ENCODE data around the gene KRTAP10-1. TPM values are rescaled to one million over a fixed set of nuclear protein-coding genes. Genes with fewer than 3 reads are reported as not detected.

Gene KRTAP10-1
- total RNA-seq, 2 experiments from 2014 or later, result not detected

DNA sequence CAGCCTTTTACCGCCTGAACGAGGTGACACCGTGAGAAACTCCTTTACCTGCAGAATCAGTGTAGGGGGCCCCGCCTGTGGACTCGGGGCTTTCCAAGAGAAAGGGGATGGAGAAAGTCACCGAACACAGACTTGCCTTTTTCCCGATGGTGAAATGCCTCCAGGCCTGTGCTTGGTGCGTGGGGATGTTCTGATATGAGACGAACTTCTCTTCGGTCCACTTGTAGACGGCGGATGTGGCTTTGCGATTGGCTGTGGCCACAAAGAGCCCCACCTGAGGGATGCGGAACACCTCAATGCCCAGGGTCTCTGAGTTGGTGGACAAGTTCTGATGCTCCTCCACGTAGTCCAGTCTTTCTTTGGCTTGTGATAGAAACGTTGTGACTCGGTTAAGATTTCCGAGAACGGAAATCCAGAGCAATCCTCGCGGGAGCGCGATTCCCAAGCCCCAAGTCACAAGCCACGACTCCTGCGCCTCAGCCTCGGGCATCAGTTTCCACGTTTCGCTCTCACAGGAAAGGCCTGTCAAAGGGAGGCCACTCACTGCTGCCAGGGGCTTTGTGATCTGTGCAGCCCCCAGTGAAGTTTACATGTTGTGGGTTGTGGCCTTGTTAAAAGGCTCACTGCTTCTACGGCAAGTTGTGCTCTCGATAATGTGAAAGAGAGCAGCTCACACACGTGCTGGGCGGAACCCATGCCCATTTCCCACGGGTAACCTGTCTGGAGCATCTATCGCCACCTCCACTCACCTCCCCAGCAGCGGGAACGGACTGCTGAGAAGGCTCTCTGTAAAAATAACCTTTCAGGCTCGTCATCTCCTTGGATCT lies 12.6 kb downstream of the KRTAP10-1 start:
- H3K4me1 Mint-ChIP-seq (ENCODE audit: low read depth), result no peaks in the 10 kb centered on the region
- intact Hi-C loops (cut with micrococcal nuclease), result no loop called here
- H3K27ac Mint-ChIP-seq, result no peak overlapping the region
- H3K36me3 Mint-ChIP-seq (ENCODE audit: low read depth), result no peaks in the 10 kb centered on the region
- H3K27me3 Mint-ChIP-seq (ENCODE audit: low read depth), result no peaks in the 10 kb centered on the region
- no peak overlapping the region for H3K4me3 Mint-ChIP-seq
- no peaks in the 10 kb centered on the region for H3K9me3 Mint-ChIP-seq
- DNase-seq, result no peak
- CTCF ChIA-PET, result no interaction called here

DNA sequence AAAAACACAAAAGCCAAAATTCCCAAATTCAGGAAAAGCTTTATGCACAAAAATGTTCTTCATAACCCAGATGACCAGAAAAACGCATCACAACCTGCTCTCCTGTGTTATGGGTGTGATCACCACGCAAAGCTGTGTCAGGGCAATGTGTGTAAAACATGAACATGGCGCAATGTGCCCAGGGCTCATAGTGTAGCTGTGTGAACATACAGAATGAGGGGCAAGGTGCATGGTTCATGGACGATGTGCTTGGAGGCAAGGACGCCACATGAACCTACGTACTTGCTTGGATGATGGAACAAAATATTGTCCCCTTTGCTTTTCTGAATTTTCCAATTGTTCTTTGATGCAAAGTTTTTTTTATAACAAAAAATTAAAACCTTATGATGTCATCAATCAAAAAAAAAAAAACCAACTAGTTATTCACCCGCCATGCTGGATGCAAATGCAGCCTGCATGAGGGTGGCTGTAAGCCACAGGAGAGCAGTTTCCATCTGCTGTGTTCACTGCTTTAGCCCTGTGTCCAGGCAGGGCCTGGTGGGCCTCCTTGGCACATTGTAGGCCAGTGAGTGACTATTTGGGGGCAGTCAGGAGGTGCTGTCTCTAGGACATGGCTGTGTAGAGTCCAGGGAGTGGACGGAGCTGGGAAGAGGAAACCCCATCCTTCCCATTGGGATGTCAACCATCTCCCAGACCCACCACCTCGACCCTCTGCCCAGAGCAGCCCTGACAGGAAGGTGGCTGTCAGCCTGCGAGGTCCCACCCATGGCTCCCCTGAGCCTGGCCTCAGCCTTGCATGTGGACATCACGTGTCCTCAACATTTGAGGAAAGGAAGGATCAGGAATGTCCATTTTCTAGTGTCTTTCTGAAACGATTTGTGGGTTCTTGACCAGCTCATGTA lies 13.6 kb downstream of the KRTAP10-1 start:
- Mint-ChIP-seq H3K4me1 (ENCODE audit: low read depth) (no peaks in the 10 kb centered on the region), H3K4me3 (no peak overlapping the region), H3K36me3 (ENCODE audit: low read depth) (no peaks in the 10 kb centered on the region), H3K27ac (no peak overlapping the region), H3K9me3 (no peaks in the 10 kb centered on the region), H3K27me3 (ENCODE audit: low read depth) (no peaks in the 10 kb centered on the region)
- intact Hi-C loops (cut with micrococcal nuclease), result no loop called here
- CTCF ChIA-PET, result no interaction called here
- DNase-seq, result no peak

DNA sequence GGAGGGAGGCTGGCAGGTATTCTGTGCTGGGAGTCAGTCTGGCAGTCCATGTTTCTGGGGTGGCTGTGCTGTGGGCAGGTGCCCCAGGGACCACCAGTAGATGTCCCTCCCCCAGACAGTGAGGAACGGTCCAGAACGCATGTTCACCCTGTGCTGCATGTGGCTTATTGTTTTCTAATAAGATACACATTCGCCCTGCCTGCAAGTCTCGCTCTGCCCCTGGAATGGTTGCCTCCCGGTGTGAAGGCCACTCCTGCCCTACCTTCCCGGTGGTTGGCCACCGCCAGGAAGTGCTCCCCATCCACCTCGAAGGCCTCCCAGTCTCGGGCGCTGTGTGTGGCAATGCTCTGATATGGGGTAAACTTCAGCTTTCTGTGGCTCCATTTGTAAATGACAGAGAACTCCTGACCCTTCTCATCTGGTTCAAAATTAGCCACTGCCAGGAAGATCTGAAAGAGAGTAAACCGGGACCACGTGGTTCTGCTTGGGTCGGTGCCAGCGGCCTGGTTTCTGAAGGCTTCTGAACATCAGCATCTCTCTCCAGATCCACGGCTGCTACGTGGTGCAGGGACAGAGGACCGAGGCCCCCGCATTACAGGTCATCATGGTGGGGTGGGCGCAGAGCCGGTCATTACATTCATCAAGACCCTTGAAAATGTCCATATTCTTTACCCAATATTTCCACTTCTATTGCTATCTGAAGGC lies 14.5 kb downstream of the KRTAP10-1 start:
- DNase-seq, result no peak
- intact Hi-C loops (cut with micrococcal nuclease), result no loop called here
- Mint-ChIP-seq H3K9me3 (no peaks in the 10 kb centered on the region), H3K4me3 (no peak overlapping the region), H3K27ac (no peak overlapping the region), H3K4me1 (ENCODE audit: low read depth) (no peaks in the 10 kb centered on the region), H3K27me3 (ENCODE audit: low read depth) (no peaks in the 10 kb centered on the region), H3K36me3 (ENCODE audit: low read depth) (no peaks in the 10 kb centered on the region)
- CTCF ChIA-PET, result no interaction called here

GRCh38 chr21:44524414-44525371 lies 15.3 kb downstream of the KRTAP10-1 start:
- CTCF ChIA-PET, result no interaction called here
- intact Hi-C loops (cut with micrococcal nuclease), result no loop called here
- H3K9me3 Mint-ChIP-seq, result no peaks in the 10 kb centered on the region

GRCh38 chr21:44523567-44524413 lies 16.2 kb downstream of the KRTAP10-1 start:
- CTCF ChIA-PET, result no interaction called here
- H3K27ac Mint-ChIP-seq, result no peak overlapping the region
- intact Hi-C loops (cut with micrococcal nuclease), result no loop called here
- DNase-seq, result no peak
- no peaks in the 10 kb centered on the region for H3K27me3 Mint-ChIP-seq (ENCODE audit: low read depth)
- H3K4me1 Mint-ChIP-seq (ENCODE audit: low read depth), result no peaks in the 10 kb centered on the region
- no peaks in the 10 kb centered on the region for H3K9me3 Mint-ChIP-seq
- H3K4me3 Mint-ChIP-seq, result no peak overlapping the region
- no peaks in the 10 kb centered on the region for H3K36me3 Mint-ChIP-seq (ENCODE audit: low read depth)

More at GRCh38 chr21:44524414-44525371, 15.3 kb downstream of the KRTAP10-1 start:
- no peak for DNase-seq
- H3K4me3 Mint-ChIP-seq, result no peak overlapping the region
- H3K27ac Mint-ChIP-seq, result no peak overlapping the region
- H3K27me3 Mint-ChIP-seq (ENCODE audit: low read depth), result no peaks in the 10 kb centered on the region
- no peaks in the 10 kb centered on the region for H3K36me3 Mint-ChIP-seq (ENCODE audit: low read depth)
- H3K4me1 Mint-ChIP-seq (ENCODE audit: low read depth), result no peaks in the 10 kb centered on the region

DNA sequence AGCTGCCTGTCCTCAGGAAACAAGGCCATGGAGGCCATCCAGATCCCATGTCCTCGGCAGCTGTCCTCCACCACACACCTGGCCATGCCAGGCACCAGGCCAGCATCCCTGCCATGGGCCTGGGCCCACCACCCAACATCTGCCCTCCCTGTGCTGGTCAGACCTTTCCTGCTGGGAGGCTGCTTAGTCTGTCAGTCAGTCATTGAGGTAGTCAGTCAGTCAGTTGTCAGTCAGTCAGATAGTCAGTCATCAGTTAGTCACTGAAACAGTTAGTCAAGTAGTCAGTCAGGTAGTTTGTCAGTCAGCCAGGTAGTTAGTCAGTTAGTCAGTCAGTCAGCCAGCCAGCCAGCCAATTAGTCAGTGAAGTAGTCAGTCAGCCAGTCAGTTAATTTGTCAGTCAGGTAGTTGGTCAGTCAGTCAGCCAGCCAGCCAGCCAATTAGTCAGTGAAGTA lies 17.2 kb downstream of the KRTAP10-1 start:
- H3K36me3 Mint-ChIP-seq (ENCODE audit: low read depth), result no peaks in the 10 kb centered on the region
- CTCF ChIA-PET, result no interaction called here
- no peak overlapping the region for H3K27ac Mint-ChIP-seq
- DNase-seq, result no peak
- no peak overlapping the region for H3K4me3 Mint-ChIP-seq
- no peaks in the 10 kb centered on the region for H3K27me3 Mint-ChIP-seq (ENCODE audit: low read depth)
- no peaks in the 10 kb centered on the region for H3K9me3 Mint-ChIP-seq
- no peaks in the 10 kb centered on the region for H3K4me1 Mint-ChIP-seq (ENCODE audit: low read depth)
- intact Hi-C loops (cut with micrococcal nuclease), result no loop called here

- H3K4me3 Mint-ChIP-seq, result no peak overlapping the region
- no peak for DNase-seq
- H3K9me3 Mint-ChIP-seq, result no peaks in the 10 kb centered on the region
- CTCF ChIA-PET, result no interaction called here
- intact Hi-C loops (cut with micrococcal nuclease), result no loop called here
- H3K36me3 Mint-ChIP-seq (ENCODE audit: low read depth), result no peaks in the 10 kb centered on the region
- no peaks in the 10 kb centered on the region for H3K4me1 Mint-ChIP-seq (ENCODE audit: low read depth)
- no peaks in the 10 kb centered on the region for H3K27me3 Mint-ChIP-seq (ENCODE audit: low read depth)
- no peak overlapping the region for H3K27ac Mint-ChIP-seq
Observed at GRCh38 chr21:44521928-44522752, 17.9 kb downstream of the KRTAP10-1 start.

DNA sequence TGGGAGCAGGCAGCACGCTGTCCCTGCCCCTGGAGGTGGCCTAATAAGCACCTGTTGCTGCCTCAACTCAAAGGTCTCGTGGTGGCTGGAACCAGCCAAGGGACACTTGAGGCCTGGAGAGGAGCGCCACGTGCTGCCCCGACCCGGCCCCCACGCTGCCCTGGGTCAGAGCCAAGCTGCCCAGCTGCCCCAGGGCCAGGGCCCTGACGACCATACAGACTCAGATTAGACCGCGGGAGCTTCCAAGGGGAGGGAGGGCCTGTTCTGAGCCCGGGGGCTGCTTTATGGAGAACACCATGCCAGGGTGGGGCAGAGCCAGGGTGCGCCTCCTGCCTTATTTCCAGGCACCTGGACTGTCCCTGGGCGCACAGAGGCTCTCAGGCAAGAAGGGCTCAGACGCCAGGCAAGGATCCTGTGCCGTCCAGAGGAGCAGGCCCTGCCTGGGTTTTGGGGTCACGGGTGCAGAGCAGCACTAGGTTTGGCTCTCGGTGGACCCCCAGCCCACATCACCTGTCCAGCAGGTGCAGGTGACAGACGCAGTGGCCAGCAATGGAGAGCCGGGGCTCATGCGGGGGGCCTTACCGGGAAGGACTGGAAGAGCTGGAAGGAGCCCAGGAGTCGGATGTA lies 18.6 kb downstream of the KRTAP10-1 start:
- intact Hi-C loops (cut with micrococcal nuclease), result no loop called here
- no peaks in the 10 kb centered on the region for H3K36me3 Mint-ChIP-seq (ENCODE audit: low read depth)
- CTCF ChIA-PET, result no interaction called here
- no peaks in the 10 kb centered on the region for H3K9me3 Mint-ChIP-seq
- no peak for DNase-seq
- no peaks in the 10 kb centered on the region for H3K27me3 Mint-ChIP-seq (ENCODE audit: low read depth)
- no peak overlapping the region for H3K4me3 Mint-ChIP-seq
- H3K27ac Mint-ChIP-seq, result no peak overlapping the region
- H3K4me1 Mint-ChIP-seq (ENCODE audit: low read depth), result no peaks in the 10 kb centered on the region

DNA sequence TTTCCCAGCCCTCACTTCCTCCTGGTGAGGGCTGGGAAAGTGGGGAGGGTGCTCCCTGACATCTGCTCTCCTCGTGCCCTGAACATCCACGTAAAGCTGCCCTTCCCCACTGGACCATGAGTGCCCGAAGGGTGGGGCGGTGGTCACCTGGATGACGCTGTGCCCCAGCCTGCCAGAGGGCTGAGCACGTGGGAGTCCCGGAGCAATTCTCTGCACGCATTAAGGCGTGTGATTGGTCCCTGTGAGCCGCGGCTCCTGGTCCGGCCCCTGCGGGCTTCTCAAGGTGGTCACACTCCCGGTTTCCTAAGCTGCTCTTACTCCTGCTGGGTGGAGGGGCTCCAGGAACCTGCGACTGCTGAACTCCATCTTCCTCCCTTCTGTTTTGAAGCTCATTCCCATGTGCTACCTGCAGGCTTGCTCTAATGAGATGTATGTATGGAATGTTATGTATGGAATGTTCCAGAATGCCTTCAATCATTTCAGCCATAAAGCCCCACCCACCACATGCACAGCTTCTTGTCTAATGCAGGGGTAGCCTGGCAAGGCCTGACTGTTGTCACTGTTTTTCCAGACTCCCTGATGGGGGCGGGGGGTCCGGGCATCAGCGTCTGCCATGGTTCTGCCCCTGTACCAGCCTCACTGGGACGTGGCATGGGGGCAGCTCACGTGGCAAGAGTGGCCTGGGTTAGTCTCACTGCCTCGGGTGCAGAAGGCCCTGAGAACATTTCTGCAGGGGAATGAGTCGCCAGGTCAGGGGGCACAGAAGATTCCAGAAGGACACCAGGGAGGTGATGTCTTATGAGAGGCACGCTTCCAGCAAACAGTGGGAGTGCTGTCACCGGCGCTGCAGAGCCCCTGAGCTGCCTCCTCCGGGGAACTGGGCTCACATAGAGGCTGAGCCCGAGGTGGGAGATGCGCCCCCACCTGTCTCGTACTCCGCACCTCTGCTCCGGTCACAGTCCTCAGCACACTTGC lies 19.4 kb downstream of the KRTAP10-1 start:
- no peaks in the 10 kb centered on the region for H3K27me3 Mint-ChIP-seq (ENCODE audit: low read depth)
- CTCF ChIA-PET, result no interaction called here
- H3K4me1 Mint-ChIP-seq (ENCODE audit: low read depth), result no peaks in the 10 kb centered on the region
- intact Hi-C loops (cut with micrococcal nuclease), result no loop called here
- H3K4me3 Mint-ChIP-seq, result no peak overlapping the region
- H3K36me3 Mint-ChIP-seq (ENCODE audit: low read depth), result no peaks in the 10 kb centered on the region
- no peak overlapping the region for H3K27ac Mint-ChIP-seq
- H3K9me3 Mint-ChIP-seq, result no peaks in the 10 kb centered on the region
- no peak for DNase-seq
